ENCODE measurements around the gene HEMK1. TPM values are rescaled to one million over a fixed set of nuclear protein-coding genes. Genes with fewer than 3 reads are reported as not detected.

The HEMK1 gene
- total RNA-seq, 1 donor, result 8.7 TPM

GRCh38 chr3:50551681-50552435, 17.5 kb upstream of the HEMK1 start:
- Histone ChIP-seq H3K4me1 (ENCODE audit: insufficient read depth, low read length) (no peaks in the 10 kb centered on the region), H3K4me3 (ENCODE audit: insufficient read depth, low read length) (no peak overlapping the region), H2AFZ (ENCODE audit: low read length) (no peak overlapping the region), H4K20me1 (ENCODE audit: insufficient read depth, low read length) (no peaks in the 10 kb centered on the region), H3K27me3 (ENCODE audit: insufficient read depth, low read length) (peaks cover 4% of the 10 kb centered on the region), H3K36me3 (ENCODE audit: insufficient read depth, low read length) (no peaks in the 10 kb centered on the region), H3K4me2 (ENCODE audit: insufficient read depth, low read length) (no peak overlapping the region), H3K79me2 (ENCODE audit: insufficient read depth, low read length) (no peaks in the 10 kb centered on the region), H3K9me3 (ENCODE audit: low read depth, low read length) (no peaks in the 10 kb centered on the region), H3K27ac (ENCODE audit: low read depth, low read length) (no peak overlapping the region)
- TF ChIP-seq CTCF (IDR thresholded peaks at IDR 0.05; ENCODE audit: extremely low read depth, low read depth, low read length), result no peak
- DNase-seq (ENCODE audit: insufficient read length, low spot score, missing footprints), result no peak

GRCh38 chr3:50552598-50552997, 16.7 kb upstream of the HEMK1 start:
- Histone ChIP-seq H3K27me3 (ENCODE audit: insufficient read depth, low read length) (peaks cover 4% of the 10 kb centered on the region), H3K4me3 (ENCODE audit: insufficient read depth, low read length) (no peak overlapping the region), H3K27ac (ENCODE audit: low read depth, low read length) (no peak overlapping the region), H3K4me1 (ENCODE audit: insufficient read depth, low read length) (no peaks in the 10 kb centered on the region), H3K4me2 (ENCODE audit: insufficient read depth, low read length) (no peak overlapping the region), H3K36me3 (ENCODE audit: insufficient read depth, low read length) (no peaks in the 10 kb centered on the region), H3K79me2 (ENCODE audit: insufficient read depth, low read length) (no peaks in the 10 kb centered on the region), H4K20me1 (ENCODE audit: insufficient read depth, low read length) (no peaks in the 10 kb centered on the region), H2AFZ (ENCODE audit: low read length) (no peak overlapping the region), H3K9me3 (ENCODE audit: low read depth, low read length) (no peaks in the 10 kb centered on the region)
- no peak for TF ChIP-seq CTCF (IDR thresholded peaks at IDR 0.05; ENCODE audit: extremely low read depth, low read depth, low read length)
- DNase-seq (ENCODE audit: insufficient read length, low spot score, missing footprints), result no peak

GRCh38 chr3:50554553-50554952, 14.8 kb upstream of the HEMK1 start:
- H3K79me2 ChIP-seq (ENCODE audit: insufficient read depth, low read length), result no peaks in the 10 kb centered on the region
- H2AFZ ChIP-seq (ENCODE audit: low read length), result no peak overlapping the region
- DNase-seq (ENCODE audit: insufficient read length, low spot score, missing footprints), result no peak
- H3K4me3 ChIP-seq (ENCODE audit: insufficient read depth, low read length), result no peak overlapping the region
- no peak for TF ChIP-seq CTCF (IDR thresholded peaks at IDR 0.05; ENCODE audit: extremely low read depth, low read depth, low read length)
- H3K27ac ChIP-seq (ENCODE audit: low read depth, low read length), result no peak overlapping the region
- H3K4me2 ChIP-seq (ENCODE audit: insufficient read depth, low read length), result no peak overlapping the region
- H3K9me3 ChIP-seq (ENCODE audit: low read depth, low read length), result no peaks in the 10 kb centered on the region
- H3K27me3 ChIP-seq (ENCODE audit: insufficient read depth, low read length), result peaks cover 4% of the 10 kb centered on the region
- H3K4me1 ChIP-seq (ENCODE audit: insufficient read depth, low read length), result peaks cover under 1% of the 10 kb centered on the region
- H4K20me1 ChIP-seq (ENCODE audit: insufficient read depth, low read length), result no peaks in the 10 kb centered on the region
- H3K36me3 ChIP-seq (ENCODE audit: insufficient read depth, low read length), result no peaks in the 10 kb centered on the region

DNA sequence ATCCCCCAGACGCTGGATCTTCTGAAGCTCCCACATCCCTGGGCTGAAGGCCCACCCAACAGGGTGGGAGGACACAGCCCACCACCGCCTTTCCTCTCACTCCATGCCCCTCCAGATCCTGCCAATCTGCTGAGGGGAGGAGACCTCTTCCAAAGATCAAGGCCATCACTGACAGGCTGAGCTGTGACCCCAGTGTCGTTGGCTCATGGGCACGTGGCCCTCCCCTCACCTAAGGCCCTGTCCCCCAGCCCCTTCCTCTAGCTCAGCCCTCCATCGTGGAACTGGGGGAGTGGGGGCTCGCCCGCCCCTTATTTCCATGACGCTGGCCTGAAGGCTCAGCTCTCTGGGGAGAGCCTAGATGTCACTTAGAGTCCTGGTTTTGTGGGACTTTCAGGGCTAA, 12.2 kb upstream of the HEMK1 start:
- Histone ChIP-seq H3K9me3 (ENCODE audit: low read depth, low read length) (no peaks in the 10 kb centered on the region), H3K27me3 (ENCODE audit: insufficient read depth, low read length) (peaks cover 3% of the 10 kb centered on the region), H3K27ac (ENCODE audit: low read depth, low read length) (no peak overlapping the region), H2AFZ (ENCODE audit: low read length) (no peak overlapping the region), H3K79me2 (ENCODE audit: insufficient read depth, low read length) (no peaks in the 10 kb centered on the region), H3K4me1 (ENCODE audit: insufficient read depth, low read length) (peaks cover 5% of the 10 kb centered on the region), H3K4me2 (ENCODE audit: insufficient read depth, low read length) (no peak overlapping the region), H3K4me3 (ENCODE audit: insufficient read depth, low read length) (no peak overlapping the region), H4K20me1 (ENCODE audit: insufficient read depth, low read length) (no peaks in the 10 kb centered on the region), H3K36me3 (ENCODE audit: insufficient read depth, low read length) (peaks cover 4% of the 10 kb centered on the region)
- no peak for DNase-seq (ENCODE audit: insufficient read length, low spot score, missing footprints)
- no peak for TF ChIP-seq CTCF (IDR thresholded peaks at IDR 0.05; ENCODE audit: extremely low read depth, low read depth, low read length)

Data from osteoblast (primary cell).